ENCODE data around the gene DGKI. TPM values are rescaled to one million over a fixed set of nuclear protein-coding genes. Genes with fewer than 3 reads are reported as not detected.

Gene DGKI
- total and polyA plus RNA-seq, 2 of the 13 experiments (the other 11 are each of a cell fraction or from before 2014, with no cell fraction given) = 0.09 to 0.17 TPM

DNA sequence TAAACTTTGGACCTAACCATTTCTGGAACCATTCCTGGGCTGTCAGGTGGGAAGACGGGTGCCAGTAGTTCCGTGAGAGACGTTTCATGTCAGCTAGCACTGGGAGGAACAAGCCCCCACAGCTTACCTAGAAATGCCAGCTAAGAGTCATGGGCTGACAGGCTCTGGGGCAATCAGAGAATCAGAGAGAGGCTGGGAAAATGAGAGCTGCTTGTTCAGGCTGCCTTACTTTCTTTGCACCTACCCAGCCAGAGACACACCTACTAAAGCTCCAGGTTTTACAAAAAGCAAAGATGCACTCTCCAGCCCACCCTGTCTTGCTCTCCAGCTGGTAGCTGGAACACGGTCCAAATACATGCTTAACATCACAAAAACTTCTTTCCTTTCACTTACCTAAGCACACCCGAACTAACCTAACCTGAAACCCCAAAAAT lies 503.9 kb downstream of the DGKI start:
- in situ Hi-C loops (cut with HindIII; ENCODE audit: extremely low pct_ligation_motif_present, low pct_unique_long_range_greater_than_20kb) (no loop called here), intact Hi-C loops (cut with micrococcal nuclease; ENCODE audit: unreplicated experiment) (no loop called here)
- WGBS (ENCODE audit: low lambda C conversion rate) = 0% methylated on average over 5 of the region's 5 CpGs
- no peak overlapping the region for H2AFZ ChIP-seq (ENCODE audit: low read length)
- H3K9ac ChIP-seq (ENCODE audit: insufficient read depth, low read depth, low read length) = no peak overlapping the region
- ChIA-PET POLR2A (no interaction called here), CTCF (ENCODE audit: low intra/inter-chr PET ratio, low total read pairs) (no interaction called here)
- no peaks in the 10 kb centered on the region for H3K79me2 ChIP-seq (ENCODE audit: insufficient read depth, low read length)
- FAIRE-seq (no peak), ATAC-seq (no peak), DNase-seq (ENCODE audit: low spot score) (no peak)
- no peaks in the 10 kb centered on the region for H3K36me3 ChIP-seq (replicated peaks in 1 of 2; ENCODE audit: control insufficient read depth in 1 of 2, insufficient read depth in 2 of 2, low read length in 2 of 2)
- H3K4me3 ChIP-seq (replicated peaks in 1 of 3; ENCODE audit: insufficient read depth in 1 of 3, low read depth in 2 of 3, low read length in 3 of 3) = no peak overlapping the region
- H3K27me3 ChIP-seq (ENCODE audit: control insufficient read depth in 1 of 2, insufficient read depth in 2 of 2, low read length in 2 of 2) = peaks cover 1 to 16% of the 10 kb centered on the region in 2 experiments; a peak in 3 of 5 replicates
- no peak overlapping the region for H3K4me2 ChIP-seq (ENCODE audit: low read depth, low read length)
- H3K4me1 ChIP-seq (ENCODE audit: insufficient read depth, low read length) = no peaks in the 10 kb centered on the region
- H4K20me1 ChIP-seq (ENCODE audit: insufficient read depth, low read length) = no peaks in the 10 kb centered on the region
- no peaks in the 10 kb centered on the region for H3K9me3 ChIP-seq (ENCODE audit: low read length)
- no peak overlapping the region for H3K27ac ChIP-seq (ENCODE audit: extremely low read length, insufficient read depth, low read length)
- no TSS peak for BruUV-seq (replicated peaks)
- TF ChIP-seq HNRNPK (IDR thresholded peaks at IDR 0.05; ENCODE audit: low read depth, low read length, poor library complexity, severe bottlenecking) (no peak), SALL2 (CRISPR knock-in tag; IDR thresholded peaks at IDR 0.05) (no peak), ZKSCAN1 (IDR thresholded peaks at IDR 0.05; ENCODE audit: low read length) (no peak), NFE2 (CRISPR knock-in tag; IDR thresholded peaks at IDR 0.05) (no peak), ZBTB3 (CRISPR knock-in tag; IDR thresholded peaks at IDR 0.05; ENCODE audit: borderline replicate concordance, low read depth) (no peak), MAFF (IDR thresholded peaks at IDR 0.05; ENCODE audit: low read depth, low read length) (no peak), ATF3 (CRISPR knock-in tag; IDR thresholded peaks at IDR 0.05) (no peak), FOXM1 (CRISPR knock-in tag; IDR thresholded peaks at IDR 0.05) (no peak), ZNF460 (CRISPR knock-in tag; IDR thresholded peaks at IDR 0.05; ENCODE audit: borderline replicate concordance) (no peak), ZFP1 (CRISPR knock-in tag; IDR thresholded peaks at IDR 0.05) (no peak), POLR2A (IDR thresholded peaks at IDR 0.05; ENCODE audit: insufficient read depth in 1 of 2, low read depth in 2 of 2, low read length in 2 of 2) (no peak), ZC3H4 (CRISPR knock-in tag; IDR thresholded peaks at IDR 0.05; ENCODE audit: borderline replicate concordance) (no peak), ZNF619 (CRISPR knock-in tag; IDR thresholded peaks at IDR 0.05) (no peak), STAT6 (CRISPR knock-in tag; IDR thresholded peaks at IDR 0.05; ENCODE audit: borderline replicate concordance) (no peak), ZNF574 (CRISPR knock-in tag; IDR thresholded peaks at IDR 0.05) (no peak)
- TF ChIP-seq, protein P1, sequence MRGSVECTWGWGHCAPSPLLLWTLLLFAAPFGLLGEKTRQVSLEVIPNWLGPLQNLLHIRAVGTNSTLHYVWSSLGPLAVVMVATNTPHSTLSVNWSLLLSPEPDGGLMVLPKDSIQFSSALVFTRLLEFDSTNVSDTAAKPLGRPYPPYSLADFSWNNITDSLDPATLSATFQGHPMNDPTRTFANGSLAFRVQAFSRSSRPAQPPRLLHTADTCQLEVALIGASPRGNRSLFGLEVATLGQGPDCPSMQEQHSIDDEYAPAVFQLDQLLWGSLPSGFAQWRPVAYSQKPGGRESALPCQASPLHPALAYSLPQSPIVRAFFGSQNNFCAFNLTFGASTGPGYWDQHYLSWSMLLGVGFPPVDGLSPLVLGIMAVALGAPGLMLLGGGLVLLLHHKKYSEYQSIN (CRISPR knock-in tag; IDR thresholded peaks at IDR 0.05; ENCODE audit: borderline replicate concordance) = no peak
